ENCODE results near the gene LASP1. TPM values are rescaled to one million over a fixed set of nuclear protein-coding genes. Genes with fewer than 3 reads are reported as not detected.
A peak's percentile ranks its signal among the peaks of the same experiment; 100 is the strongest.

The LASP1 gene
- total and polyA plus RNA-seq, 2 of the 4 experiments (the other 2 are of a cell fraction) = 79.8 to 262 TPM

- Histone ChIP-seq H2AK5ac (ENCODE audit: low read depth, low read length) (peak overlapping the region; percentile 97), H2BK5ac (ENCODE audit: low read depth, low read length, poor library complexity, severe bottlenecking) (peak overlapping the region; percentile 89), H3K23ac (ENCODE audit: low read depth, low read length) (peak overlapping the region; percentile 96; the same call in 1 of the 2 replicates), H3K4ac (ENCODE audit: low read depth, low read length) (peak overlapping the region; percentile 97), H3K18ac (ENCODE audit: low read depth, low read length) (peak overlapping the region; percentile 78), H3K14ac (replicated peaks; ENCODE audit: low read depth, low read length) (peak overlapping the region; percentile 96), H3K9ac (ENCODE audit: low read depth, low read length) (peak overlapping the region; percentile 87), H2BK15ac (ENCODE audit: low read depth, low read length) (peak overlapping the region; percentile 89), H3K27me3 (ENCODE audit: control insufficient read depth, insufficient read depth, low read length) (no peaks in the 10 kb centered on the region), H3K27ac (ENCODE audit: insufficient read depth, low read length) (peak overlapping the region; percentile 90), H4K5ac (ENCODE audit: low read depth, low read length) (peak overlapping the region; percentile 66), H3K4me1 (ENCODE audit: control insufficient read depth, insufficient read depth, low read length) (peaks cover 14% of the 10 kb centered on the region), H2AK9ac (replicated peaks; ENCODE audit: low read depth, low read length, poor library complexity) (peak overlapping the region; percentile 94), H3K4me2 (ENCODE audit: low read depth, low read length) (peak overlapping the region; percentile 94), H4K91ac (ENCODE audit: insufficient read depth, low read depth, low read length) (peak overlapping the region; percentile 93), H3K56ac (ENCODE audit: extremely low read depth, insufficient read depth, low read length) (peak overlapping the region; percentile 93), H3K9me3 (ENCODE audit: control insufficient read depth, insufficient read depth, low read length) (no peaks in the 10 kb centered on the region), H2BK120ac (ENCODE audit: low read depth, low read length) (peak overlapping the region; percentile 91), H3K79me1 (ENCODE audit: low read depth in 1 of 2, low read length in 2 of 2) (peaks cover 0 to 17% of the 10 kb centered on the region in 2 experiments; a peak in 2 of 4 replicates), H3K9me1 (ENCODE audit: insufficient read depth, low read length) (peaks cover 7% of the 10 kb centered on the region), H2AFZ (replicated peaks; ENCODE audit: low read length, poor library complexity) (peak overlapping the region; percentile 73), H4K8ac (ENCODE audit: low read depth in 2 of 2, low read length in 2 of 2) (peak overlapping the region; percentile 81 to 83), H3K36me3 (ENCODE audit: control insufficient read depth, insufficient read depth, low read length) (peaks cover 8% of the 10 kb centered on the region), H4K20me1 (ENCODE audit: insufficient read depth, low read length) (peaks cover 18% of the 10 kb centered on the region), H2BK20ac (ENCODE audit: low read depth, low read length) (peak overlapping the region; percentile 81), H3K4me3 (ENCODE audit: insufficient read depth, low read depth, low read length) (peak overlapping the region; percentile 90)
- no TSS peak for BruUV-seq (replicated peaks)
- ChIA-PET CTCF (no interaction called here), POLR2A (ENCODE audit: unreplicated experiment) (no interaction called here)
- ATAC-seq (ENCODE audit: low read depth) = peak; percentile 6; the same call in 1 of the 2 replicates
- dilution Hi-C loops (cut with HindIII; ENCODE audit: low sequenced_read_pairs, unreplicated experiment) = no loop called here
- in situ Hi-C loops (cut with MboI; ENCODE audit: low sequenced_read_pairs) = no loop called here
- 65% methylated on average over 4 of the region's 31 CpGs; no CpG with 5 or more reads in 1 of the 2 experiments for WGBS, 2 experiments (ENCODE audit: extremely low coverage in 2 of 2, insufficient read length in 1 of 2)
- peak; percentile 68 for DNase-seq
- intact Hi-C loops (cut with micrococcal nuclease) = loop anchor here (5.0 kb wide), 1 partner anchor 115 kb away; no protein-coding TSS in a partner anchor
- TF ChIP-seq MAZ (IDR thresholded peaks at IDR 0.05; ENCODE audit: borderline replicate concordance, low read depth, low read length) (0 out of 2 replicates have a peak, but pooled peaks have one; percentile 10), RAD21 (IDR thresholded peaks at IDR 0.05; ENCODE audit: low read length) (no peak), SMC3 (IDR thresholded peaks at IDR 0.05; ENCODE audit: low read depth, low read length) (peak; percentile 20; the same call in 1 of the 2 replicates), ELK1 (IDR thresholded peaks at IDR 0.05; ENCODE audit: borderline replicate concordance, low read depth, low read length) (no peak), MXI1 (IDR thresholded peaks at IDR 0.05; ENCODE audit: borderline replicate concordance, low read depth, low read length) (no peak), POLR2A (IDR thresholded peaks at IDR 0.05; ENCODE audit: low read depth, low read length) (no peak), RCOR1 (IDR thresholded peaks at IDR 0.05; ENCODE audit: insufficient replicate concordance, low read length) (no peak), USF2 (IDR thresholded peaks at IDR 0.05; ENCODE audit: low read depth, low read length) (no peak), NFE2L2 (IDR thresholded peaks at IDR 0.05; ENCODE audit: low read depth, low read length) (no peak), CHD1 (IDR thresholded peaks at IDR 0.05; ENCODE audit: low read depth, low read length) (no peak), CEBPB (IDR thresholded peaks at IDR 0.05; ENCODE audit: low read depth, low read length) (no peak), BHLHE40 (IDR thresholded peaks at IDR 0.05; ENCODE audit: low read depth, low read length) (no peak), RFX5 (IDR thresholded peaks at IDR 0.05; ENCODE audit: low read depth, low read length) (no peak), FOS (IDR thresholded peaks at IDR 0.05; ENCODE audit: low read depth, low read length) (peak; percentile 89)
These were observed 2.5 kb upstream of the LASP1 start for GRCh38 chr17:38867179-38867967.

Measured in IMR-90 (cell line).